Measurements from ENCODE around the gene PRIMA1.

GRCh38 chr14:93716746-93717667, 71.3 kb downstream of the PRIMA1 start:
- no peak for TF ChIP-seq CTCF (IDR thresholded peaks at IDR 0.05)
- TF ChIP-seq POLR2AphosphoS5 (IDR thresholded peaks at IDR 0.05) = no peak
- no peak for TF ChIP-seq EP300 (IDR thresholded peaks at IDR 0.05)
- TF ChIP-seq POLR2A (IDR thresholded peaks at IDR 0.05) = no peak
